CD14-positive monocyte (primary cell): ENCODE data around the gene TMEM187. TPM values are rescaled to one million over a fixed set of nuclear protein-coding genes. Genes with fewer than 3 reads are reported as not detected.

ENCODE experiments used
- DNase-seq, 3 donors: peaks; one replicate each; pipeline ENCODE4 v3.0.0-alpha.2; 2011 to 2022
- H2AFZ ChIP-seq: 2 replicates; pipeline ENCODE4 v1.6.0; 2012; ENCODE audit warnings: mild to moderate bottlenecking, low read depth, low read length, inconsistent platforms; ENCODE audit not compliant: insufficient read depth, poor library complexity, severe bottlenecking
- H3K27ac ChIP-seq, 2 donors: 1 replicate in 1 of 2; 2 replicates in 1 of 2; pipeline ENCODE4 v1.5.1; 2012 to 2013; ENCODE audit warnings: low read length in 2 of 2, control low read depth in 1 of 2, inconsistent platforms in 1 of 2, low read depth in 1 of 2, mild to moderate bottlenecking in 1 of 2
- H3K27me3 ChIP-seq, 2 donors: one replicate each; pipeline versions ENCODE4 v1.6.0 to v1.6.1; 2011 to 2013; ENCODE audit warnings: low read length in 2 of 2; ENCODE audit not compliant: control insufficient read depth in 2 of 2, insufficient read depth in 2 of 2
- H3K36me3 ChIP-seq, 2 donors: replicated peaks in 1 of 2; 1 replicate in 1 of 2; 2 replicates in 1 of 2; pipeline versions ENCODE4 v1.5.1 to v1.6.1; 2012 to 2013; ENCODE audit warnings: low read length in 2 of 2, control low read depth in 1 of 2, inconsistent platforms in 1 of 2, mild to moderate bottlenecking in 1 of 2; ENCODE audit not compliant: insufficient read depth in 2 of 2, control insufficient read depth in 1 of 2
- H3K4me1 ChIP-seq, 2 donors: 1 replicate in 1 of 2; 2 replicates in 1 of 2; pipeline versions ENCODE4 v1.5.1 to v1.6.1; 2012 to 2013; ENCODE audit warnings: low read length in 2 of 2, control low read depth in 1 of 2, inconsistent platforms in 1 of 2, mild to moderate bottlenecking in 1 of 2, moderate library complexity in 1 of 2; ENCODE audit not compliant: insufficient read depth in 2 of 2, control insufficient read depth in 1 of 2
- H3K4me2 ChIP-seq: replicated peaks from 2 replicates; pipeline ENCODE3; 2012; ENCODE audit warnings: low read length, moderate library complexity, mild to moderate bottlenecking; ENCODE audit not compliant: poor library complexity, severe bottlenecking; ENCODE audit errors: extremely low read depth
- H3K4me3 ChIP-seq, 3 experiments: fragments of 200-600 bp in 1 of 3; sonication (generic) in 1 of 3; replicated peaks in 1 of 3; 1 replicate in 2 of 3; 2 replicates in 1 of 3; pipeline ENCODE4 v1.5.1; 2011 to 2013; ENCODE audit warnings: low read length in 3 of 3, mild to moderate bottlenecking in 3 of 3, control low read depth in 2 of 3, low read depth in 2 of 3, inconsistent platforms in 1 of 3, moderate library complexity in 1 of 3
- H3K79me2 ChIP-seq: 2 replicates; pipeline ENCODE4 v1.6.0; 2012; ENCODE audit warnings: mild to moderate bottlenecking, control low read depth, inconsistent platforms, low read length, moderate library complexity; ENCODE audit not compliant: insufficient read depth
- H3K9ac ChIP-seq: 2 replicates; pipeline ENCODE4 v1.6.0; 2017; ENCODE audit warnings: low read length, mild to moderate bottlenecking; ENCODE audit not compliant: insufficient read depth, poor library complexity, severe bottlenecking
- H3K9me3 ChIP-seq, 2 donors: replicated peaks in 1 of 2; 1 replicate in 1 of 2; 2 replicates in 1 of 2; pipeline versions ENCODE4 v1.5.1 to v1.6.1; 2012 to 2013; ENCODE audit warnings: low read length in 2 of 2, control low read depth in 1 of 2; ENCODE audit not compliant: control insufficient read depth in 1 of 2, insufficient read depth in 1 of 2
- H4K20me1 ChIP-seq: 2 replicates; pipeline ENCODE4 v1.6.0; 2012; ENCODE audit warnings: mild to moderate bottlenecking, low read length, control low read depth, moderate library complexity; ENCODE audit not compliant: insufficient read depth
- H3K27ac Mint-ChIP-seq, 7 donors: one replicate each; pipeline ENCODE4 v1.8.0; 2020; ENCODE audit warnings: mild to moderate bottlenecking in 7 of 7, mixed read lengths in 7 of 7, moderate library complexity in 6 of 7, inconsistent platforms in 2 of 7
- H3K27me3 Mint-ChIP-seq, 3 donors: one replicate each; pipeline ENCODE4 v1.8.0; 2021 to 2022; ENCODE audit warnings: low read depth in 3 of 3, mild to moderate bottlenecking in 3 of 3, mixed read lengths in 3 of 3, moderate library complexity in 3 of 3, inconsistent platforms in 1 of 3
- H3K36me3 Mint-ChIP-seq, 2 donors: one replicate each; pipeline ENCODE4 v1.8.0; 2020; ENCODE audit warnings: mixed read lengths in 2 of 2, inconsistent platforms in 1 of 2, mild to moderate bottlenecking in 1 of 2
- H3K4me1 Mint-ChIP-seq: one replicate; pipeline ENCODE4 v1.8.0; 2020; ENCODE audit warnings: mild to moderate bottlenecking, mixed read lengths
- H3K4me3 Mint-ChIP-seq, 2 donors: one replicate each; pipeline ENCODE4 v1.8.0; 2020; ENCODE audit warnings: mild to moderate bottlenecking in 2 of 2, mixed read lengths in 2 of 2, moderate library complexity in 1 of 2
- H3K9me3 Mint-ChIP-seq, 7 donors: one replicate each; pipeline ENCODE4 v1.8.0; 2020 to 2022; ENCODE audit warnings: mixed read lengths in 7 of 7, mild to moderate bottlenecking in 6 of 7, moderate library complexity in 6 of 7, inconsistent platforms in 2 of 7
- CTCF ChIP-seq: fragments of 200-600 bp; IDR thresholded peaks from one replicate; pipeline ENCODE4 v1.8.0; 2022; ENCODE audit warnings: antibody characterized with exemption, mild to moderate bottlenecking
- WGBS: methylation state at CpG from one replicate; pipeline ENCODE4 v1.1.5; 2013; ENCODE audit warnings: missing lambda C conversion rate; ENCODE audit not compliant: insufficient coverage; 5-methylcytosine and 5-hydroxymethylcytosine counted together
- intact Hi-C, 2 donors: fragments of 100-400 bp; cut with micrococcal nuclease; formaldehyde crosslinking; loops; one replicate each; pipeline versions ENCODE4 v1.15.0 to v1.15.1; 2023
- polyA plus RNA-seq, 3 donors: library from polyadenylated mRNA; depleted of rRNA in 1 of 3; unstranded in 2 of 3; stranded (reverse) in 1 of 3; fragments of 300-500 nt in 2 of 3; fragments of >200 nt in 1 of 3; fragmentation: Illumina TruSeq in 2 of 3; gene quantifications; 1 replicate in 2 of 3; 2 replicates in 1 of 3; pipeline ENCODE4 v1.2.3, GENCODE V29; 2012 to 2021

The TMEM187 gene
- polyA plus RNA-seq, 3 donors: 2.8 to 10.3 (median 4.9) TPM

GRCh38 chrX:154026136-154027021 is 53.8 kb downstream of the TMEM187 start:
- Mint-ChIP-seq H3K9me3 (peaks cover 0 to 4% (median 0%) of the 10 kb centered on the region in 7 donors), H3K4me3 (no peak overlapping the region), H3K27me3 (peaks cover 0 to 61% (median 0%) of the 10 kb centered on the region in 3 donors), H3K27ac (peak overlapping the region in 2 of 7 donors; percentile 3 to 4), H3K4me1 (peaks cover 15% of the 10 kb centered on the region), H3K36me3 (peaks cover 35 to 44% of the 10 kb centered on the region in 2 donors)
- peaks cover 6% of the 10 kb centered on the region for H3K79me2 ChIP-seq
- 95% methylated on average over 9 of the region's 21 CpGs for WGBS
- H3K4me2 ChIP-seq: no peak overlapping the region
- peaks cover 26% of the 10 kb centered on the region for H4K20me1 ChIP-seq
- peaks cover 0 to 6% of the 10 kb centered on the region in 2 donors for H3K9me3 ChIP-seq
- H3K4me1 ChIP-seq: peaks cover 2 to 8% of the 10 kb centered on the region in 2 donors
- no peak overlapping the region for H3K27ac ChIP-seq
- DNase-seq: no peak
- intact Hi-C loops: no loop called here
- no peak for TF ChIP-seq CTCF
- peaks cover 25 to 50% of the 10 kb centered on the region in 2 donors for H3K36me3 ChIP-seq
- peaks cover 0 to 2% of the 10 kb centered on the region in 2 donors for H3K27me3 ChIP-seq
- no peak overlapping the region for H2AFZ ChIP-seq
- H3K9ac ChIP-seq: no peak overlapping the region
- no peak overlapping the region for H3K4me3 ChIP-seq

DNA sequence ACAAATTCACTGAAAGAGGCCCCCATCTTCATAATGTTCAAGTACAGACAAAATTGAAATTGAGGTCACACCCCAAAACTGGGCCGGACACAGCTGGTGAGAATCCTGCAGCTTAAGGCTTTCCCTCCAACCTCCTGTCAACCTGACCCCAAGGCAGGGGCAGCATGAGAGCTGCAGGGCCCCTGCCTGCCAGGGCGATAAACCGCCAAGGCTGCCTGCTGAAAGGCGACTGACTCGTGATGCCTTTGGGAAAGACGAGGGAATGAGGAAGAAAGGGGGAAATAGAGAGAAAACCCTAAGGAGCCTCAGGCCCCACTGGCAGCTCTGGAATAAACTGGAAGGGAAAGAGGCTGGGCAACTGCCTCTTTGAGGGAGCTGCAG is 54.5 kb downstream of the TMEM187 start:
- no peak for TF ChIP-seq CTCF
- Mint-ChIP-seq H3K4me1 (peaks cover 12% of the 10 kb centered on the region), H3K27ac (peak overlapping the region in 1 of 7 donors; percentile 4), H3K4me3 (no peak overlapping the region), H3K9me3 (peaks cover 0 to 4% (median 0%) of the 10 kb centered on the region in 7 donors), H3K27me3 (peaks cover 0 to 64% (median 0%) of the 10 kb centered on the region in 3 donors), H3K36me3 (peaks cover 41 to 50% of the 10 kb centered on the region in 2 donors)
- Histone ChIP-seq H2AFZ (no peak overlapping the region), H3K4me3 (no peak overlapping the region), H4K20me1 (peaks cover 32% of the 10 kb centered on the region), H3K36me3 (peaks cover 32 to 57% of the 10 kb centered on the region in 2 donors), H3K4me1 (peaks cover 0 to 2% of the 10 kb centered on the region in 2 donors), H3K27ac (no peak overlapping the region), H3K4me2 (no peak overlapping the region), H3K9ac (no peak overlapping the region), H3K27me3 (peaks cover 0 to 2% of the 10 kb centered on the region in 2 donors), H3K9me3 (peaks cover 0 to 6% of the 10 kb centered on the region in 2 donors), H3K79me2 (peaks cover 6% of the 10 kb centered on the region)
- intact Hi-C loops: no loop called here
- no peak for DNase-seq
- WGBS: 87% methylated on average over 5 of the region's 6 CpGs
